Measurements from ENCODE around the gene TTLL4.
"Not testable (repeated sequence)": the region's sequence is repeated elsewhere in the genome, so short reads cannot be mapped to it uniquely, and the experiment has no call there.

The TTLL4 gene

DNA sequence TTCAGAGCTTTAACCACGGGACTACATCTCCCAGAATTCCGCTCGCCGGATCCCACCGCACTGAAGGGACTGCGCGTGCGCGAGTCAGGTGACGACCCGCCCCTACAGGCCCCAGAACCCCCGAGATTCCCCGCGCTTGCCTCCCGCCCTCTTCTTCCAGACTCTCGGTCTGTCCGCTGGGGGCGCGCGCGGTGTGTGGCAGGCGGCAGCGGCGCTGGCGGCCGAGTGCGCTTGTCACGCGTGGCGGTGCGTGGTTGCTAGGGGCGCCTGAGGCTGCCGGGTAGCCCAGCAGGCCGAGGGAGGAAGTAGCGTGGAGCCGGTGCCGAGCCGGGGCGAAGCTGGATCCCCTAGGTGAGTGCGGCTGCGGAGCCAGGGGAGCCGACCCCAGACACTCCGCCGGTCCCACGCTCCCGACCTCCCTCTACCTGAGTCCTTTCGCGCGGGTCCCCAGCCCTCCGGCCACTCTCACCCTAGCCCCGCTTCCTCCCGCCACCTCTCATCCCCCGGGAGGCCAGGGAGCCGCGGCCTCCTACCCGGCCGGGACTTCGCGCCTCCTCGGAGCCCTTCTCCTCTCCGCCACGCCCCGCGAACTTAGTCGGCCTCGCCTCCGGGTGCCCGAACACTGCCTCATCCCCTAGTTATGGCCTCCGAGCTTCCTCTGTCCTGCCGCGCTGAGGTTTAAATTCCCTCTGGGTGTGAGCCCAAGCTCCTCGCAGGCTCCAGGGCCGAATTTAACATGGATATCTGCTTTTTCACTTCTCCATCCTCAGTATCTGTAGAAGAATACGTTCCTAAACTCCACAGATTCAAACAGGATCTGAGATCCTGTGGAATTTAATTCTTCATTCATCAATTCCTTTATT lies at the start of gene TTLL4:
Gene TTLL4, plus strand, starts transcription at position 149 of the 863 bp plus-strand sequence. CDS start 26,842 bp downstream, outside the sequence.
- DNase-seq (ENCODE audit: low read depth), result peak; percentile 96

DNA sequence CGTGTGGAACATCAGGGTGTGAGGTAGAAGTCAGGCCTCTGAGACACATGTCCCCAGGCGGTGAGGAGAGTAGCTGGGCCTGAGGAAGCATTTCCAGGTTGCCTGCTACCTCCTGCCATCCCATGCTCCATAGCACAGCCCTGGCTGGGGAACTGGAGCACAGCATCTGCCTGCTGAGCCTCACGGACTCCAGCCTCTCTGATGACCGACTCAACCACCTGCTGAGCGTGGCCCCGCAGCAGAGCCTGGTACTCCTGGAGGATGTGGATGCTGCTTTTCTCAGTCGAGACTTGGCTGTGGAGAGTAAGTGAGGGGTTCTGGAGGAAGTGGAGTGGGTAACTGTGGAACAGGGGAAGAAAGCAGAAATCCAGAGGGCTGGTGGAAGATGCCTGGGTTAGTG lies 48.3 kb upstream of the TTLL4 start:
- no peak for DNase-seq (ENCODE audit: low read depth)

DNA sequence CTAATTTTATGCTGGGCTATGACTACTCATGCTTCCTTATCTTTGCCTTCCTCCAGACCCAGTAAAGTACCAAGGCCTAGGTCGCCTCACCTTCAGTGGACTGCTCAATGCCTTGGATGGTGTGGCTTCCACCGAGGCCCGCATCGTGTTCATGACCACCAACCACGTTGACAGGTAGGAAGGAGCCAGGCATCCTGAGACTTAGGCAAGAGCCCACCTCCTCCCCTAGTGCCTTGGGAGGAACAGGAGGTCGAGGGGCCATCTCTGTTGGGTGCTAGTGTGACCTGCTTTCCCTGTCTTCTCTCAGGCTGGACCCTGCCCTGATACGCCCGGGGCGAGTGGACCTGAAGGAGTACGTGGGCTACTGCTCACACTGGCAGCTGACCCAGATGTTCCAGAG lies 47.8 kb upstream of the TTLL4 start:
- DNase-seq (ENCODE audit: low read depth), result no peak

DNA sequence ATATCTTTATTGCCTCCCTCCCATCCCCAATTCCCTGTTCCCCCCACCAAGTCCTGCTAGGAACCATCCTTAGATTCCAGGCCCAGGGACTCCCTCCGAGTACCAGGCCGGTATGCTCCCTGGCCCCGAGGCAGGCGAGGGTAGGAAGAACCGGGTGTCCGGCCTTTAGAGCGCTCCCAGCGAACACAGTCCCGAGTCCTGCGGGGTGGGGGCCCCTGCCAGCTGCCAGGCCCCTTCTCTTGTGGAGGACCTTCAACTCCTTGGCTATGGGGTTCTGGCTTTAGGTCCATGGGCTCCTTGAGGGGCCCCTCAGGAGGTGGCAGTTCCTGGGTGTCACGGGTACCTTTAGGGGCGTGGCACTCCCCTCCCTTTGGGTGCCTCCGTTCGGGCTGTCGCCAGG lies 46.7 kb upstream of the TTLL4 start:
- DNase-seq (ENCODE audit: low read depth), result no peak

- DNase-seq (ENCODE audit: low read depth), result no peak
Measured at GRCh38 chr2:218664653-218665052, 46.0 kb upstream of the TTLL4 start.

- DNase-seq (ENCODE audit: low read depth), result no peak
Measured at GRCh38 chr2:218671097-218671653, 39.5 kb upstream of the TTLL4 start.

GRCh38 chr2:218671654-218672566 lies 38.7 kb upstream of the TTLL4 start, which contains the start of the genes RNF25 and STK36:
TSS of gene RNF25 (minus strand) at chr2:218672002. CDS start at chr2:218671970, 32 bp downstream.
TSS of gene STK36 (plus strand) at chr2:218672086. CDS start at chr2:218672830, 744 bp downstream.
- peak; percentile 62 for DNase-seq (ENCODE audit: low read depth)

DNA sequence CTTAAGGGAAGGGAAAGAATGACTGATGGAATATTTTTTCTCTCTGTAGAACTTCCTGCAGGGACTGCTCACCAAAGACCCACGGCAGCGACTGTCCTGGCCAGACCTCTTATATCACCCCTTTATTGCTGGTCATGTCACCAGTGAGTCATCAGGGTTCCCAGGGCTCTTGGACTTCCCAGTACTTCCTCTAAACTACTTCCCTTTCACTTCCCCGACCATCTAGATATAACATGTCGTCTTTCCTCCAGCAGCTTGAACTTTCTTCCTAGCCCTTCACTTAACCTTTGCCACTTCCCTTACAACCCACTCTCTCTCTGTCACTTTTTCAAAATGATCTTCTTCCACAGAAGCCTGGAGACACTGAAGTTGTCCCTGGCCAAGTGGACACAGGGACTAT lies 31.5 kb upstream of the TTLL4 start:
- no peak for DNase-seq (ENCODE audit: low read depth)

DNA sequence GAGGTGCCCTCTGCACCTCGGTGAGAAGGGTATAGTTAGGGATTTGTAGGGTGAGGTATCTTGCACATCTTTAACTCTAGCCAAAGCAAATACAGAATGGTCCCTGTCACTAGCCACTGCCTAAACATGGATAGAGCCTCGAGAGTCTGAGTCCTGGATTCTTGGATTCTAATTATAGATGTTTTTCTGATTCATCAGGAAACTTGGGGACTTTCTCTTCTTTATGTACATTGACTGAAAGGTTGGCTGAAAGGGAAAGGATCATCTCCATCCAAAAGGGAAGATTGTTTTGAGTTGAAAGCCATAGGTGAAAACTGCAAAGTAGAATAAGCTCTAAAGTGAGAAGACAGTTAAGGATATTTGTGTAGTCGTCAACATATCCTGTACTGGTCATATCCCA lies 30.6 kb upstream of the TTLL4 start:
- no peak for DNase-seq (ENCODE audit: low read depth)

DNA sequence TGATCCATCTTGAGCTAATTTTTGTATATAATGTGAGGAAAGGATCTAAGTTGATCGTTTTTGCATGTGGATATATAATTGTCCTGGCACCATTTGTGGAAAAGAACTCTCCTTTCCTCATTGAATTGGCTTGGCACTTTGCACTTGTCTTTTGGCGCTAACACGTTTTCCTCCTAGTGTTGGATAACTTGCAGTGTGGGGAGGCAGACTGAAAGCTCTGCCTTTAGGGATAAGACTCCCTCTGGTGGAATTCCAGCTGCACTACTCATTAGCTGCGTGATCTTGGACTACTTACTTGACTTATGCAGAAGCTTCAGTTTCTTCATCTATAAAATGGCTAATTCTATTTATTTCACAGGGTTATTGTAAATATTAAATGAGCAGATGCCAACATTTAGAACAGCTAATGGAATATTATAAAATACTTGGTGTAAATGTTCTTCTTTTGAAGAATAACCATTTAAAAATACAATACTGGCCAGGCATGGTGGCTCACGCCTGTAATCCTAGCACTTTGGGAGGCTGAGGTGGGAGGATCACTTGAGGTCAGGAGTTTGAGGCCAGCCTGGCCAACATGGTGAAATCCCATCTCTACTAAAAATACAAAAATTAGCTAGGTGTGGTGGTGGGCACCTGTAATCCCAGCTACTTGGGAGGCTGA lies 23.1 kb upstream of the TTLL4 start:
- DNase-seq (ENCODE audit: low read depth), result not testable (repeated sequence)

DNA sequence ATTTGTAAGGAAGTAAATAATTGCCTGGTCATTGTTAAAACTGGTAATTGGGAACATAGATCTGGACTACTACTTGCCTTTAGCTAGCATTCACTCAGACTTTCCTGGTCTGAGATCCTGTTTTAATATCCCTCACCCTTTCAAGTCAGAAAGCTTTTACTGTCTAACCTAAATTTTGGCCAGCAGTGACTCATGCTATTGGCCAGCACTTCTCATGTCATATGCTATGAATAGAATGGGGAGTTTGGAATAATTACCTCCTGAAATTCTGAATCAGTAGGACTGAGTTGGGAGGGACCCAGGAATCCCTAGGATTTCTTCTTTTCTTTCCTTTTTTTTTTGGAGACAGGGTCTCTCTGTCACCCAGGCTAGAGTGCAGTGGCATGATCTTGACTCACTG lies 19.4 kb upstream of the TTLL4 start:
- no peak for DNase-seq (ENCODE audit: low read depth)

DNA sequence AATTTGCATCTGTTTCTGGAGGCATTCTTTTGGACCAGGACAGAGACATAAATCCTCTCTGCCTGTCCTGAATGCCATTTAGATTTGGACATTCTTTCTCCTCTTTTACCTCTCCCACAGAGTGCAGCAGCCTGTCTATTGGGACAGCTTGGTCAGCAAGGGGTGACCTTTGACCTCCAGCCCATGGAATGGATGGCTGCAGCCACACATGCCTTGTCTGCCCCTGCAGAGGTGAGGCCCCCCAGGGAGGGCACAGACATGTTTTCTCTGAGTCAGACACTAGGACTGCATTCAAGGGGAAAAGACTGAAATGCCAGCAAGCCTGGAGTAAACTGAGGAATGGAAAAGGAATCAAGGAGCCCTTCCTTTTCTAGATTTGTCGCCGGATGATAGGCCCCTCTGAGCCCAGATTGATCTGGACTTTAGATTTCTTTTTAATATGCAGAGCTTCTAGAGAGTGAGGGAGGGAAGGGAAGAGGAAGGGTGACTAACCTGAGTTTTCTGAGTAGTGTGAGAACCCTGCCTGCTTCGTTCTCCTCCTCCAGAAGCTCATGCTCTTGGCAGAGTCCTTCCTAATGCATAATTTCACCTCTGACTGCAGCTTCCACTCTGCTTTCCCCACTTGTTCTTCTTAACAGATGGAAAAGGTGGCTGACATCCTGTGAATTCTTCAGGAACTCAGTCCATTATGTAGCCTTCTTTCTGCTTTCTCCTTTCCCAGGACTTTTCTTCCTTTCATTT lies 16.1 kb upstream of the TTLL4 start:
- no peak for DNase-seq (ENCODE audit: low read depth)

GRCh38 chr2:218698885-218699284 lies 11.8 kb upstream of the TTLL4 start:
- DNase-seq (ENCODE audit: low read depth), result no peak

GRCh38 chr2:218701806-218702205 lies 8.8 kb upstream of the TTLL4 start:
- DNase-seq (ENCODE audit: low read depth), result no peak

DNA sequence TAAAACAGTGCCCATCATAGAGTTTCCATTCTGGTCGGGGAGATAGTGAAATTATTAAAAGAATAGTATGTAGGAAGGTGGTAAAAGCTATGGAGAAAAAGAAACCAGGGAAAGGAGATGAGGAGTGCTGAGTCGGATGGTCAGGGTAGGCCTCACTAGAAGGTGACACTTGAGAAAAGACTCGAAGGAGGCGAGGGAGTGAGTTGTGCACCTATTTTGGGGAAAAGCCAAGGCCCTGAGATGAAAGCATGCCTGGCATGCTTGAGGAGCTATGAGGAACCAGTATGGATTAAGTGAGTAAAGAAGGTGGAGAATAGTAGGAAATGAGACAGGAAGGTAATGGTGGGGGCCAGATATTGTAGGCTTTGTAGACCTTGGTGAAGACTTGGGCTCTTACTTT lies 7.3 kb upstream of the TTLL4 start:
- DNase-seq (ENCODE audit: low read depth), result no peak

DNA sequence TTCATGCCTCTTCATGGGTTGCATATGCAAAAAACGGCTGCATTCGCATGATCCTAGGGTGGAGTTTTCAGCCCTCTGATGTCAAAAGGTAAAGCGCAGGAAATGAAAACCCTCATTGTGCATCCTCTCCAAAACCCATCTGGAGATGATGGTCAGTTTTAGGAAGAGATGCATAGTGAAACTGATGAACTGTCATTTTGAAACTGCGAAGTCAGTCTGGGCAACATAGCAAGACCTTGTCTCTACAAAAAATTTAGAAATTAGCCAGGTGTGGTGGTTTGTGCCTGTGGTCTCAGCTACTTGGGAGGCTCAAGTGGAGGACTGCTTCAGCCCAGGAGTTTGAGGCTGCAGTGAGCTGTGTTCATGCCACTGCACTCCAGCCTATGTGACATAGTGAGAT lies 2.5 kb upstream of the TTLL4 start:
- no peak for DNase-seq (ENCODE audit: low read depth)

- no peak for DNase-seq (ENCODE audit: low read depth)
Measured at GRCh38 chr2:218709908-218710307, 727 bp upstream of the TTLL4 start.

- no peak for DNase-seq (ENCODE audit: low read depth)
Measured at GRCh38 chr2:218710334-218710686, 325 bp upstream of the TTLL4 start.

- DNase-seq (ENCODE audit: low read depth), result no peak
Measured at GRCh38 chr2:218711550-218711929, 905 bp downstream of the TTLL4 start.

- DNase-seq (ENCODE audit: low read depth), result no peak
Measured at GRCh38 chr2:218713922-218714321, 3.3 kb downstream of the TTLL4 start.

- no peak for DNase-seq (ENCODE audit: low read depth)
Measured at GRCh38 chr2:218716070-218716469, 5.4 kb downstream of the TTLL4 start.
